ENCODE data around the gene WDR13.

DNA sequence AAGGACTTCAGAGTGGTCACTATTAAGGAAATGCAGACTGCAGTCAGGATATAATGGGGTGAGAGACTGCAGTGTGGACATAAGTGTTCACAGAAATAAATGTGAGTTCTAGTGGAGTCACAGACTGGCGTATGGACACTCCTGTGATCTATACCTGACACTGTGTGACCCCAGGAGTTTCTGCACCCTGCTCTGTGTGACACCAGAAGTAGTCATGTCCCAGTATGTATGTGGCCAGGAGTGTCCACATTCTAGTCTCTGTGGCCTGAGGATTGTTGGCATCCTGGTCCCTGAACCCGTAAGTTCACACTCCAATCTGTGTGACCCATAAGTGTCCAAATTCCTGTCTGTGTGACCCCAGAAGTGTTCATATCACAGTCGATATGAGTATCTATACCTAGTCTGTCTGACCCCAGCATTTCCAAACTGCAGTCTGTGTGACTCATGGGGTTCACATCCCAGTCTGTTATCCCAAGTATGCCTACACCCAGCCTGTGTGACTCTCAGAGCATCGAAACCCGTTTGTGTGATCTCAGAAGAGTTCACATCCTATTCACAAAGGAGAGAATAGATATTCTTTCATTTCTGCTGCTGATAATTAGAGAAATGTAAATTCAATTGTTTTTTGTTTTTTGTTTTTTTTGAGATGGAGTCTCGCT, 16.3 kb downstream of the WDR13 start:
- no peak for TF ChIP-seq POLR2AphosphoS5 (IDR thresholded peaks at IDR 0.05)
- no peak for TF ChIP-seq POLR2A (IDR thresholded peaks at IDR 0.05)
